Measurements from ENCODE around the gene HYAL1.

DNA sequence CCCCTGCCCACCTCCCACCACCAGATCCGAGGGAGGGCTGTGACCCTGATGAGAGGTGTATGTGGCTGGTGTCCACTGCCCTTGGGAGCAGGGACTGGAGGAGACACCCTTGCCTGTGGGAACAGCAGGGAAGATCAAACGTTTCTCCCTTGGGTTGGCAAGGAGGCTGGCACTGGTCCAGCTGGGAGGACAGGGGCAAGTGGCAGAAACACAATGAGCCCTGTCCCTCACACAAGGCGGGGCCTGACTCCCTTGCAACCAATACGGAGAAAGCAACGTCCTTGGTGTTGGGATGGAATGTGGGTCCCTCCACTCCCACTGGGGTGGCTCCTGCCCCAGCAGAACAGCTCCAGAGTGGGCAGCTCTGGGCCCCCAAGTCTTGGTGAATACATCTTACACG lies 13.9 kb upstream of the HYAL1 start:
- TF ChIP-seq, protein P1, sequence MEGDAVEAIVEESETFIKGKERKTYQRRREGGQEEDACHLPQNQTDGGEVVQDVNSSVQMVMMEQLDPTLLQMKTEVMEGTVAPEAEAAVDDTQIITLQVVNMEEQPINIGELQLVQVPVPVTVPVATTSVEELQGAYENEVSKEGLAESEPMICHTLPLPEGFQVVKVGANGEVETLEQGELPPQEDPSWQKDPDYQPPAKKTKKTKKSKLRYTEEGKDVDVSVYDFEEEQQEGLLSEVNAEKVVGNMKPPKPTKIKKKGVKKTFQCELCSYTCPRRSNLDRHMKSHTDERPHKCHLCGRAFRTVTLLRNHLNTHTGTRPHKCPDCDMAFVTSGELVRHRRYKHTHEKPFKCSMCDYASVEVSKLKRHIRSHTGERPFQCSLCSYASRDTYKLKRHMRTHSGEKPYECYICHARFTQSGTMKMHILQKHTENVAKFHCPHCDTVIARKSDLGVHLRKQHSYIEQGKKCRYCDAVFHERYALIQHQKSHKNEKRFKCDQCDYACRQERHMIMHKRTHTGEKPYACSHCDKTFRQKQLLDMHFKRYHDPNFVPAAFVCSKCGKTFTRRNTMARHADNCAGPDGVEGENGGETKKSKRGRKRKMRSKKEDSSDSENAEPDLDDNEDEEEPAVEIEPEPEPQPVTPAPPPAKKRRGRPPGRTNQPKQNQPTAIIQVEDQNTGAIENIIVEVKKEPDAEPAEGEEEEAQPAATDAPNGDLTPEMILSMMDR (IDR thresholded peaks at IDR 0.05): no peak
- no peak for TF ChIP-seq POLR2A (IDR thresholded peaks at IDR 0.05)
